Left ventricle myocardium inferior (tissue), 1 donor: ENCODE measurements around the gene BRK1. TPM values are rescaled to one million over a fixed set of nuclear protein-coding genes. Genes with fewer than 3 reads are reported as not detected.
"Not testable (repeated sequence)": the region's sequence is repeated elsewhere in the genome, so short reads cannot be mapped to it uniquely, and the experiment has no call there.

Experiments used
- DNase-seq: peaks from one replicate; pipeline ENCODE4 v3.0.0-alpha.2; 2020
- H3K27ac ChIP-seq: fragments of 200-600 bp; replicated peaks from 2 replicates; pipeline ENCODE4 v1.8.0; 2021
- H3K27me3 ChIP-seq: fragments of 200-600 bp; 2 replicates; pipeline ENCODE4 v1.8.0; 2021; ENCODE audit warnings: low read depth
- H3K36me3 ChIP-seq: fragments of 200-600 bp; 2 replicates; pipeline ENCODE4 v1.8.0; 2021
- H3K4me1 ChIP-seq: fragments of 200-600 bp; 2 replicates; pipeline ENCODE4 v1.8.0; 2021
- H3K4me3 ChIP-seq: fragments of 200-600 bp; 2 replicates; pipeline ENCODE4 v1.8.0; 2021; ENCODE audit warnings: mild to moderate bottlenecking, moderate library complexity
- H3K9me3 ChIP-seq: fragments of 200-600 bp; replicated peaks from 2 replicates; pipeline ENCODE4 v1.8.0; 2021
- CTCF ChIP-seq: fragments of 200-600 bp; IDR thresholded peaks from 2 replicates; pipeline ENCODE4 v1.8.0; 2021; ENCODE audit warnings: antibody characterized with exemption, mild to moderate bottlenecking, borderline replicate concordance
- intact Hi-C: fragments of 100-400 bp; cut with micrococcal nuclease; formaldehyde crosslinking; loops from one replicate; pipeline ENCODE4 v1.11.0; 2022
- total RNA-seq: library from RNA; stranded (reverse); fragmentation: NEBNext Ultra II Directional; extraction: Animal tissue kit (Norgen Biotek cat#: 25700); gene quantifications from one replicate; pipeline ENCODE4 v1.2.1, GENCODE V29; 2021
- donor health status: DM: no; HTN: yes; CAD: no; lungs with severe emphysema.

The BRK1 gene
- total RNA-seq, 1 donor from 2014 or later, result 99.0 TPM

GRCh38 chr3:10090179-10090578 lies 25.3 kb upstream of the BRK1 start:
- H3K4me1 ChIP-seq, result no peaks in the 10 kb centered on the region
- no peak overlapping the region for H3K4me3 ChIP-seq
- H3K36me3 ChIP-seq, result no peaks in the 10 kb centered on the region
- intact Hi-C loops, result no loop called here
- H3K27me3 ChIP-seq, result no peaks in the 10 kb centered on the region
- H3K9me3 ChIP-seq, result no peaks in the 10 kb centered on the region
- no peak overlapping the region for H3K27ac ChIP-seq
- no peak for TF ChIP-seq CTCF
- DNase-seq, result no peak

- H3K27ac ChIP-seq, DNase-seq, H3K4me3 ChIP-seq, H3K9me3 ChIP-seq, H3K36me3 ChIP-seq, H3K27me3 ChIP-seq, H3K4me1 ChIP-seq, intact Hi-C loops: not testable (repeated sequence)
These were observed 24.7 kb upstream of the BRK1 start for GRCh38 chr3:10090774-10091173.

DNA sequence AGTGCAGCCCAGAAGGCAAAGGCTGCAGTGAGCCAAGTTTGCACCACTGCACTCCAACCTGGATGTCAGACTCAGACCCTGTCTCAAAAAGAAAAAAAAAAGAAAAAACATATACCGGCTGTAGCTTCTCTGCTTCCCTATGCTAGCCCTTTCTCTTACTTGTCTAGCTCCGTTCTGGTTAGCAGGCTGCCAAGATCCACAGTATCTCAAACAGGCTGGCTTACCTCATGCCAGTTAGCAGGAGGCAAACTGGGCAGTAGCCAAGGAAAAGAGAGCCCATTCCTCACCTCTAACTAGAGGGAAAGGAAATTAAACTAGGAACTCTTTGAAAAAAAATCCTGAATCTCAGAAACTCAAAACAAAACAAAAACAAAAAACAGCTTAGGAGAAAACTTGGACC lies 24.1 kb upstream of the BRK1 start:
- H3K36me3 ChIP-seq, result not testable (repeated sequence)

GRCh38 chr3:10093678-10094077 lies 21.8 kb upstream of the BRK1 start:
- intact Hi-C loops, result no loop called here
- H3K36me3 ChIP-seq, result no peaks in the 10 kb centered on the region
- H3K27me3 ChIP-seq, result no peaks in the 10 kb centered on the region
- H3K27ac ChIP-seq, result no peak overlapping the region
- no peaks in the 10 kb centered on the region for H3K9me3 ChIP-seq
- no peak for TF ChIP-seq CTCF
- DNase-seq, result no peak
- no peaks in the 10 kb centered on the region for H3K4me1 ChIP-seq
- H3K4me3 ChIP-seq, result no peak overlapping the region

More for the DNA sequence above, 24.1 kb upstream of the BRK1 start:
- intact Hi-C loops, H3K27me3 ChIP-seq, DNase-seq, H3K27ac ChIP-seq, H3K4me3 ChIP-seq, H3K9me3 ChIP-seq, H3K4me1 ChIP-seq: not testable (repeated sequence)

DNA sequence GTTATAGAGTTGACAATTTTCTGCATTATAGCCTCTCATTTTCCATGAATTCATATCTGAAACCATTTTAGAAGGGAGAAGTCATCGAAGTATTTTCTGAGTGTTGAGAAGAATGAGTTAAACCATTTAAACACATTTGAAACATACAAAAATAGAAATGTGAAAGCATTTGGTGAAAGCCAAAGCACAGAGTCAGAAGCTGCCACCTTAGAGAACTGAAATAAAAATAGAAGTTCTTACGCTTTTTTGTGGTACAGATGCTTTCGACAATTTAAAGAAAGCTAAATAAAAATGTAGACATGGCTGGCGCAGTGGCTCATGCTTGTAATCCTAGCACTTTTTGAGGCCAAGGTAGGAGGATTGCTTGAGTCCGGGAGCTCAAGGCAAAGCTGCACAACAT lies 16.4 kb upstream of the BRK1 start:
- TF ChIP-seq CTCF, result no peak
- Histone ChIP-seq H3K27ac (no peak overlapping the region), H3K9me3 (no peaks in the 10 kb centered on the region), H3K4me3 (no peak overlapping the region), H3K4me1 (no peaks in the 10 kb centered on the region), H3K36me3 (no peaks in the 10 kb centered on the region), H3K27me3 (no peaks in the 10 kb centered on the region)
- no peak for DNase-seq
- intact Hi-C loops, result no loop called here

- no peak for DNase-seq
- Histone ChIP-seq H3K27me3 (peaks cover 17% of the 10 kb centered on the region), H3K9me3 (no peaks in the 10 kb centered on the region), H3K36me3 (no peaks in the 10 kb centered on the region), H3K4me3 (no peak overlapping the region), H3K27ac (no peak overlapping the region), H3K4me1 (no peaks in the 10 kb centered on the region)
- no peak for TF ChIP-seq CTCF
- intact Hi-C loops, result no loop called here
These were observed 8.6 kb upstream of the BRK1 start for GRCh38 chr3:10106919-10107318.

- Histone ChIP-seq H3K27me3 (peaks cover 17% of the 10 kb centered on the region), H3K4me1 (no peaks in the 10 kb centered on the region), H3K27ac (no peak within 1 kb of the TSS), H3K9me3 (no peaks in the 10 kb centered on the region), H3K4me3 (no peak within 1 kb of the TSS), H3K36me3 (no peaks in the 10 kb centered on the region)
- DNase-seq, result no peak
- no peak for TF ChIP-seq CTCF
- intact Hi-C loops, result no loop called here
These were observed 7.4 kb upstream of the BRK1 start, which contains the start of gene FANCD2OS for GRCh38 chr3:10108091-10108490. Gene FANCD2OS, minus strand, starts transcription at chr3:10108255. Its CDS starts 3,481 bp downstream, at chr3:10104774.
